HepG2 (cell line): ENCODE results near the gene SLX4. TPM values are rescaled to one million over a fixed set of nuclear protein-coding genes. Genes with fewer than 3 reads are reported as not detected.

Experiments used
- ATAC-seq: fragments of 200-7000 bp; cut with Tn5 transposase; 3 replicates; pipeline ENCODE4 v1.9.1; 2020; ENCODE audit warnings: mild to moderate bottlenecking, moderate library complexity
- BruUV-seq: library from RNA; stranded (reverse); fragments of 400-500 nt; replicated peaks from 2 replicates; lab custom pipeline; 2021; lab: Mats Ljungman, UMichigan
- CTCF ChIA-PET: fragments of 300-600 bp; formaldehyde crosslinking; extraction: SDS; loops from one replicate; lab custom pipeline; 2021; ENCODE audit warnings: low total read pairs, inconsistent platforms, low intra/inter-chr PET ratio; lab: Yijun Ruan, JAX
- POLR2A ChIA-PET: fragments of 350-600 bp; sonication (Branson Sonifier 250); formaldehyde crosslinking; loops from one replicate; lab custom pipeline; 2020; ENCODE audit warnings: antibody characterized with exemption, inconsistent platforms; lab: Yijun Ruan, JAX
- DNase-seq: peaks from one replicate; pipeline ENCODE4 v3.0.0-alpha.2; 2015; ENCODE audit warnings: low spot score
- FAIRE-seq: peaks from 3 replicates; lab custom pipeline; 2011; peaks lifted over from hg19 to GRCh38; lab: Jason Lieb, UNC
- H2AFZ ChIP-seq: one replicate; pipeline ENCODE4 v1.6.1; 2011; ENCODE audit warnings: low read length, inconsistent platforms
- H3K27ac ChIP-seq: fragments of 300-600 bp; 3 replicates; pipeline ENCODE4 v1.8.0; 2011; ENCODE audit warnings: mixed run types, mild to moderate bottlenecking, mixed read lengths, low read length, inconsistent platforms; ENCODE audit not compliant: insufficient read depth; ENCODE audit errors: extremely low read length
- H3K27me3 ChIP-seq, 2 experiments: fragments of 200-600 bp in 1 of 2; 2 replicates in 1 of 2; 3 replicates in 1 of 2; pipeline versions ENCODE4 v1.6.0 to v1.8.0; 2011; ENCODE audit warnings: low read length in 2 of 2, mild to moderate bottlenecking in 2 of 2, moderate library complexity in 2 of 2, inconsistent platforms in 1 of 2; ENCODE audit not compliant: insufficient read depth in 2 of 2, control insufficient read depth in 1 of 2
- H3K36me3 ChIP-seq, 2 experiments: fragments of 200-600 bp in 1 of 2; replicated peaks in 1 of 2; 2 replicates in 1 of 2; 3 replicates in 1 of 2; pipeline versions ENCODE4 v1.5.1 to v1.8.0; 2011; ENCODE audit warnings: low read length in 2 of 2, inconsistent platforms in 1 of 2; ENCODE audit not compliant: insufficient read depth in 2 of 2, control insufficient read depth in 1 of 2
- H3K4me1 ChIP-seq: 2 replicates; pipeline ENCODE4 v1.5.1; 2012; ENCODE audit warnings: low read length, inconsistent platforms; ENCODE audit not compliant: insufficient read depth
- H3K4me2 ChIP-seq: 2 replicates; pipeline ENCODE4 v1.6.0; 2011; ENCODE audit warnings: low read depth, low read length, inconsistent platforms
- H3K4me3 ChIP-seq, 3 experiments: fragments of 200-600 bp in 1 of 3; sonication (generic), shearing (Covaris generic) in 1 of 3; replicated peaks in 1 of 3; 2 replicates each; pipeline ENCODE4 v1.5.1; 2011 to 2016; ENCODE audit warnings: low read length in 3 of 3, inconsistent platforms in 2 of 3, low read depth in 2 of 3, mild to moderate bottlenecking in 2 of 3, control low read depth in 1 of 3, mixed read lengths in 1 of 3; ENCODE audit not compliant: insufficient read depth in 1 of 3
- H3K79me2 ChIP-seq: one replicate; pipeline ENCODE4 v1.6.1; 2011; ENCODE audit warnings: low read length, inconsistent platforms; ENCODE audit not compliant: insufficient read depth
- H3K9ac ChIP-seq: 2 replicates; pipeline ENCODE4 v1.6.0; 2011; ENCODE audit warnings: mild to moderate bottlenecking, low read depth, low read length, inconsistent platforms; ENCODE audit not compliant: insufficient read depth
- H3K9me3 ChIP-seq: 2 replicates; pipeline ENCODE4 v1.5.1; 2012; ENCODE audit warnings: mild to moderate bottlenecking, low read length
- H4K20me1 ChIP-seq: 2 replicates; pipeline ENCODE4 v1.6.0; 2011; ENCODE audit warnings: inconsistent platforms, mild to moderate bottlenecking, low read length, moderate library complexity; ENCODE audit not compliant: insufficient read depth
- ARNT ChIP-seq: fragments of 450-650 bp; IDR thresholded peaks from 2 replicates; pipeline ENCODE4 v1.6.1; 2017
- CBX1 ChIP-seq: IDR thresholded peaks from one replicate; pipeline ENCODE4 v1.6.1; 2016; ENCODE audit warnings: antibody characterized with exemption, low read depth
- FOXJ3 ChIP-seq: sonication (generic); formaldehyde crosslinking; IDR thresholded peaks from 2 replicates; pipeline ENCODE4 v1.4.0; 2020; ENCODE audit warnings: missing genetic modification reagents, mild to moderate bottlenecking, borderline replicate concordance
- MXD4 ChIP-seq: IDR thresholded peaks from 2 replicates; pipeline ENCODE4 v1.6.1; 2016; ENCODE audit warnings: mild to moderate bottlenecking, missing biosample characterization, missing genetic modification reagents
- SALL2 ChIP-seq: sonication (generic); formaldehyde crosslinking; IDR thresholded peaks from 2 replicates; pipeline ENCODE4 v1.8.1; 2023; ENCODE audit warnings: mild to moderate bottlenecking, missing genetic modification reagents, inconsistent platforms
- ZBTB40 ChIP-seq, 2 experiments: fragments of 450-650 bp in 1 of 2; sonication (generic) in 1 of 2; formaldehyde crosslinking in 1 of 2; IDR thresholded peaks; 2 replicates each; pipeline versions ENCODE4 v1.6.1 to v1.8.0; 2016 to 2022; ENCODE audit warnings: antibody characterized with exemption in 1 of 2, mild to moderate bottlenecking in 1 of 2, missing genetic modification reagents in 1 of 2
- ZC3H13 ChIP-seq: sonication (generic); formaldehyde crosslinking; IDR thresholded peaks from 2 replicates; pipeline ENCODE4 v1.8.1; 2023; ENCODE audit warnings: mild to moderate bottlenecking, missing genetic modification reagents, moderate library complexity
- ZNF17 ChIP-seq: sonication (generic); formaldehyde crosslinking; IDR thresholded peaks from 2 replicates; pipeline ENCODE4 v1.5.0; 2020; ENCODE audit warnings: mild to moderate bottlenecking, missing genetic modification reagents
- ZNF264 ChIP-seq: sonication (generic); formaldehyde crosslinking; IDR thresholded peaks from 2 replicates; pipeline ENCODE4 v1.4.0; 2020; ENCODE audit warnings: missing genetic modification reagents
- ZNF572 ChIP-seq: sonication (generic); formaldehyde crosslinking; IDR thresholded peaks from 2 replicates; pipeline ENCODE4 v1.5.1; 2020; ENCODE audit warnings: mild to moderate bottlenecking, missing genetic modification reagents
- ZNF614 ChIP-seq: IDR thresholded peaks from 2 replicates; pipeline ENCODE4 v1.6.1; 2018; ENCODE audit warnings: missing biosample characterization, missing genetic modification reagents, inconsistent platforms, borderline replicate concordance
- ZNF615 ChIP-seq: sonication (generic); formaldehyde crosslinking; IDR thresholded peaks from 2 replicates; pipeline ENCODE4 v1.5.0; 2020; ENCODE audit warnings: mild to moderate bottlenecking, missing genetic modification reagents, borderline replicate concordance
- ZNF770 ChIP-seq: sonication (generic); formaldehyde crosslinking; IDR thresholded peaks from 2 replicates; pipeline ENCODE4 v1.5.0; 2020; ENCODE audit warnings: mild to moderate bottlenecking, missing genetic modification reagents
- WGBS: methylation state at CpG from one replicate; pipeline ENCODE4 v1.1.6; 2017; ENCODE audit warnings: low lambda C conversion rate; 5-methylcytosine and 5-hydroxymethylcytosine counted together
- in situ Hi-C: cut with HindIII; loops from 2 replicates; pipeline ENCODE4 v1.10.0; 2017; ENCODE audit warnings: low pct_unique_long_range_greater_than_20kb; ENCODE audit not compliant: extremely low pct_ligation_motif_present
- intact Hi-C: fragments of 100-400 bp; cut with micrococcal nuclease; formaldehyde crosslinking; loops from one replicate; pipeline ENCODE4 v1.10.0; 2022; ENCODE audit not compliant: unreplicated experiment
- polyA plus RNA-seq, 8 experiments: library from polyadenylated mRNA; depleted of rRNA in 3 of 8; stranded (reverse) in 7 of 8; unstranded in 1 of 8; fragments of >200 nt; fragmentation: Illumina TruSeq in 4 of 8; extraction: Trizol in 4 of 8; gene quantifications; 2 replicates each; pipeline versions ENCODE4 v1.2.1 to v1.2.3, GENCODE V29; 2011 to 2016; ENCODE audit warnings: low read depth in 4 of 8, missing spikeins in 1 of 8, mixed read lengths in 1 of 8; ENCODE audit not compliant: insufficient read depth in 1 of 8
- total RNA-seq, 5 experiments: library from RNA; depleted of rRNA; stranded (reverse); fragments of >200 nt; fragmentation: Illumina TruSeq; extraction: Trizol; gene quantifications; 2 replicates each; pipeline ENCODE4 v1.2.3, GENCODE V29; 2016; ENCODE audit warnings: low read depth in 1 of 5

The SLX4 gene
- total and polyA plus RNA-seq, 2 of the 13 experiments (the other 11 are each of a cell fraction or from before 2014, with no cell fraction given), result 1.1 to 3.6 TPM

DNA sequence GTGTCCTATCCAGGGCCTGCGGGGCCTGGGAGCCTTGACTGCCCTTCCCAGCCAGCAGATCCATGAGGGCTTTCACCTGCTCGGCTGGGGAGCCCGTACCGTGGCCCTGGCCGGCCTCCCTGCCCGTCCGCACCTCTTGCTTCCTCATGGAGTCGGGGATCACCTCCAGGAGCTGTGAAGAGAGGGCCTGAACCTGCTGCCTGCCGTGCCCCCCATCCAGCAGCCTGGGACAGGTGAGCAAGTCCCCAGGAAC lies 46.6 kb downstream of the SLX4 start (continued):
- no peak for TF ChIP-seq ZNF770 (CRISPR knock-in tag)
- TF ChIP-seq MXD4, result no peak

- Histone ChIP-seq H3K79me2 (no peaks in the 10 kb centered on the region), H3K27ac (no peak overlapping the region), H3K4me1 (no peaks in the 10 kb centered on the region), H3K27me3 (peaks cover 5 to 17% of the 10 kb centered on the region in 2 experiments; a peak in 4 of 5 replicates), H2AFZ (no peak overlapping the region), H3K4me2 (no peak overlapping the region), H3K9ac (no peak overlapping the region), H3K9me3 (no peaks in the 10 kb centered on the region), H3K4me3 (no peak overlapping the region), H3K36me3 (no peaks in the 10 kb centered on the region), H4K20me1 (no peaks in the 10 kb centered on the region)
- BruUV-seq, result no TSS peak
- ATAC-seq (peak; percentile 31; the same call in 1 of the 3 replicates), FAIRE-seq (no peak), DNase-seq (no peak)
- in situ Hi-C loops (no loop called here), intact Hi-C loops (no loop called here)
- ChIA-PET CTCF (no interaction called here), POLR2A (no interaction called here)
- 88% methylated on average over 11 of the region's 43 CpGs for WGBS
- TF ChIP-seq SALL2 (CRISPR knock-in tag), result no peak
- no peak for TF ChIP-seq ZNF264 (CRISPR knock-in tag)
- no peak for TF ChIP-seq ARNT
- TF ChIP-seq ZNF572 (CRISPR knock-in tag), result no peak
- no peak for TF ChIP-seq ZNF17 (CRISPR knock-in tag)
- no peak for TF ChIP-seq ZBTB40 (IDR thresholded peaks at IDR 0.05)
- TF ChIP-seq ZBTB40 (CRISPR knock-in tag; IDR thresholded peaks at IDR 0.05), result no peak
- no peak for TF ChIP-seq ZNF615 (CRISPR knock-in tag)
- TF ChIP-seq ZNF614 (CRISPR knock-in tag), result no peak
- no peak for TF ChIP-seq FOXJ3 (CRISPR knock-in tag)
- TF ChIP-seq ZC3H13 (CRISPR knock-in tag), result no peak
- TF ChIP-seq CBX1, result no peak
These were observed 47.1 kb downstream of the SLX4 start for GRCh38 chr16:3564130-3564888.
